HUES64 (cell line): ENCODE data around the gene NF1.

Experiments
- H3K27ac ChIP-seq: 2 replicates; pipeline ENCODE4 v1.7.0; 2013; ENCODE audit warnings: low read depth, low read length, inconsistent platforms
- H3K27me3 ChIP-seq: 2 replicates; pipeline ENCODE4 v1.6.1; 2013; ENCODE audit warnings: mild to moderate bottlenecking, low read length; ENCODE audit not compliant: insufficient read depth
- H3K36me3 ChIP-seq: 2 replicates; pipeline ENCODE4 v1.6.1; 2013; ENCODE audit warnings: mild to moderate bottlenecking, low read length; ENCODE audit not compliant: insufficient read depth
- H3K4me1 ChIP-seq: 2 replicates; pipeline ENCODE4 v1.6.1; 2013; ENCODE audit warnings: mild to moderate bottlenecking, low read length, moderate library complexity; ENCODE audit not compliant: insufficient read depth
- H3K4me3 ChIP-seq: 2 replicates; pipeline ENCODE4 v1.5.1; 2013; ENCODE audit warnings: mild to moderate bottlenecking, low read length, moderate library complexity
- H3K9ac ChIP-seq: 2 replicates; pipeline ENCODE4 v1.6.1; 2013; ENCODE audit warnings: mild to moderate bottlenecking, low read depth, low read length
- H3K9me3 ChIP-seq: 2 replicates; pipeline ENCODE4 v1.6.1; 2013; ENCODE audit warnings: low read depth, low read length; ENCODE audit not compliant: insufficient read depth
- WGBS: fragments of 150-250, 120-280 bp; methylation state at CpG from one replicate; pipeline ENCODE4 v1.1.7; 2013; ENCODE audit warnings: missing lambda C conversion rate; 5-methylcytosine and 5-hydroxymethylcytosine counted together

NF1 gene

GRCh38 chr17:31236712-31237111, 141.9 kb downstream of the NF1 start:
- WGBS = 98% methylated on average over 3 of the region's 3 CpGs
- no peaks in the 10 kb centered on the region for H3K9me3 ChIP-seq

GRCh38 chr17:31241116-31241515, 146.3 kb downstream of the NF1 start:
- 98% methylated on average over 2 of the region's 4 CpGs for WGBS
- H3K36me3 ChIP-seq = peaks cover 71% of the 10 kb centered on the region
- no peak overlapping the region for H3K27ac ChIP-seq
- no peaks in the 10 kb centered on the region for H3K27me3 ChIP-seq
- 0 out of 2 replicates have a peak, but pooled peaks cover 6% of the 10 kb centered on the region for H3K4me1 ChIP-seq
- H3K9me3 ChIP-seq = no peaks in the 10 kb centered on the region
- H3K4me3 ChIP-seq = no peak overlapping the region
- H3K9ac ChIP-seq = no peak overlapping the region

More at GRCh38 chr17:31236712-31237111, 141.9 kb downstream of the NF1 start:
- H3K27ac ChIP-seq = no peak overlapping the region
- H3K36me3 ChIP-seq = peaks cover 70% of the 10 kb centered on the region
- H3K9ac ChIP-seq = no peak overlapping the region
- H3K4me3 ChIP-seq = no peak overlapping the region
- H3K27me3 ChIP-seq = no peaks in the 10 kb centered on the region
- no peaks in the 10 kb centered on the region for H3K4me1 ChIP-seq

GRCh38 chr17:31248986-31249834, 154.4 kb downstream of the NF1 start:
- Histone ChIP-seq H3K27ac (peak overlapping the region; percentile 31; the same call in 1 of the 2 replicates), H3K36me3 (peaks cover 34% of the 10 kb centered on the region), H3K9me3 (no peaks in the 10 kb centered on the region), H3K9ac (peak overlapping the region; percentile 12; the same call in 1 of the 2 replicates), H3K27me3 (no peaks in the 10 kb centered on the region), H3K4me3 (no peak overlapping the region), H3K4me1 (peaks cover 20% of the 10 kb centered on the region; the same call in 1 of the 2 replicates)
- WGBS = 91% methylated on average over 5 of the region's 5 CpGs

- 89% methylated on average over 4 of the region's 4 CpGs for WGBS
- Histone ChIP-seq H3K27ac (peak overlapping the region; percentile 31; the same call in 1 of the 2 replicates), H3K9me3 (no peaks in the 10 kb centered on the region), H3K4me3 (no peak overlapping the region), H3K36me3 (peaks cover 31% of the 10 kb centered on the region), H3K4me1 (peaks cover 20% of the 10 kb centered on the region; the same call in 1 of the 2 replicates), H3K9ac (peak overlapping the region; percentile 12; the same call in 1 of the 2 replicates), H3K27me3 (no peaks in the 10 kb centered on the region)
Measured at GRCh38 chr17:31249835-31250141, 155.0 kb downstream of the NF1 start.

- no peaks in the 10 kb centered on the region for H3K27me3 ChIP-seq
- H3K4me1 ChIP-seq = peaks cover 20% of the 10 kb centered on the region; the same call in 1 of the 2 replicates
- H3K4me3 ChIP-seq = no peak overlapping the region
- H3K36me3 ChIP-seq = peaks cover 26% of the 10 kb centered on the region
- no peak overlapping the region for H3K27ac ChIP-seq
- H3K9me3 ChIP-seq = no peaks in the 10 kb centered on the region
- H3K9ac ChIP-seq = no peak overlapping the region
- 86% methylated on average over 1 of the region's 1 CpG for WGBS
Measured at GRCh38 chr17:31250229-31250628, 155.5 kb downstream of the NF1 start.

GRCh38 chr17:31251105-31251969, 156.6 kb downstream of the NF1 start:
- Histone ChIP-seq H3K27ac (no peak overlapping the region), H3K4me3 (no peak overlapping the region), H3K4me1 (peaks cover 14% of the 10 kb centered on the region; the same call in 1 of the 2 replicates), H3K9me3 (no peaks in the 10 kb centered on the region), H3K36me3 (peaks cover 19% of the 10 kb centered on the region), H3K9ac (no peak overlapping the region), H3K27me3 (no peaks in the 10 kb centered on the region)
- WGBS = no CpG with 5 or more reads among the region's 1 CpG

GRCh38 chr17:31251970-31252328, 157.2 kb downstream of the NF1 start:
- Histone ChIP-seq H3K9me3 (no peaks in the 10 kb centered on the region), H3K36me3 (peaks cover 19% of the 10 kb centered on the region), H3K27ac (no peak overlapping the region), H3K4me1 (peaks cover 14% of the 10 kb centered on the region; the same call in 1 of the 2 replicates), H3K27me3 (no peaks in the 10 kb centered on the region), H3K9ac (no peak overlapping the region), H3K4me3 (no peak overlapping the region)

GRCh38 chr17:31252741-31253140, 158.0 kb downstream of the NF1 start:
- Histone ChIP-seq H3K36me3 (peaks cover 19% of the 10 kb centered on the region), H3K4me3 (no peak overlapping the region), H3K27me3 (no peaks in the 10 kb centered on the region), H3K4me1 (peaks cover 14% of the 10 kb centered on the region; the same call in 1 of the 2 replicates), H3K9me3 (no peaks in the 10 kb centered on the region), H3K27ac (no peak overlapping the region), H3K9ac (no peak overlapping the region)
- 100% methylated on average over 1 of the region's 1 CpG for WGBS

- H3K27me3 ChIP-seq = no peaks in the 10 kb centered on the region
- H3K36me3 ChIP-seq = peaks cover 25% of the 10 kb centered on the region
- H3K4me1 ChIP-seq = peaks cover 11% of the 10 kb centered on the region; the same call in 1 of the 2 replicates
- no peaks in the 10 kb centered on the region for H3K9me3 ChIP-seq
- no peak overlapping the region for H3K9ac ChIP-seq
- 85% methylated on average over 2 of the region's 2 CpGs for WGBS
- H3K4me3 ChIP-seq = no peak overlapping the region
- no peak overlapping the region for H3K27ac ChIP-seq
Measured at GRCh38 chr17:31254654-31255053, 159.9 kb downstream of the NF1 start.

- Histone ChIP-seq H3K27me3 (no peaks in the 10 kb centered on the region), H3K36me3 (peaks cover 40% of the 10 kb centered on the region), H3K4me1 (no peaks in the 10 kb centered on the region), H3K27ac (no peak overlapping the region), H3K4me3 (no peak overlapping the region), H3K9ac (no peak overlapping the region), H3K9me3 (no peaks in the 10 kb centered on the region)
- WGBS = 96% methylated on average over 3 of the region's 3 CpGs
Measured at GRCh38 chr17:31256936-31257335, 162.2 kb downstream of the NF1 start.

- H3K36me3 ChIP-seq = peaks cover 43% of the 10 kb centered on the region
- over 99% methylated on average over 3 of the region's 3 CpGs for WGBS
- H3K9ac ChIP-seq = no peak overlapping the region
- no peaks in the 10 kb centered on the region for H3K27me3 ChIP-seq
- H3K27ac ChIP-seq = no peak overlapping the region
- no peaks in the 10 kb centered on the region for H3K4me1 ChIP-seq
- H3K9me3 ChIP-seq = no peaks in the 10 kb centered on the region
- H3K4me3 ChIP-seq = no peak overlapping the region
Measured at GRCh38 chr17:31260151-31260550, 165.4 kb downstream of the NF1 start.
